ENCODE results near the gene CD300A.

The CD300A gene

GRCh38 chr17:74439691-74440567 lies 26.5 kb upstream of the CD300A start:
- DNase-seq = no peak

- no peak for DNase-seq
Observed at GRCh38 chr17:74441537-74441936, 24.9 kb upstream of the CD300A start.

GRCh38 chr17:74442291-74442669 lies 24.2 kb upstream of the CD300A start:
- no peak for DNase-seq

- DNase-seq = no peak
Observed at GRCh38 chr17:74442670-74443515, 23.5 kb upstream of the CD300A start.

GRCh38 chr17:74443516-74444296 lies 22.7 kb upstream of the CD300A start:
- DNase-seq = no peak

GRCh38 chr17:74444406-74444805 lies 22.0 kb upstream of the CD300A start:
- no peak for DNase-seq

- DNase-seq = no peak
Observed at GRCh38 chr17:74445158-74445557, 21.3 kb upstream of the CD300A start.

- DNase-seq = no peak
Observed at GRCh38 chr17:74446551-74447500, 19.6 kb upstream of the CD300A start.

- DNase-seq = no peak
Observed at GRCh38 chr17:74447628-74448159, 18.7 kb upstream of the CD300A start.

- DNase-seq = no peak
Observed at GRCh38 chr17:74448756-74449155, 17.7 kb upstream of the CD300A start.

- DNase-seq = no peak
Observed at GRCh38 chr17:74449306-74449705, 17.1 kb upstream of the CD300A start.

- DNase-seq = no peak
Observed at GRCh38 chr17:74449773-74450172, 16.7 kb upstream of the CD300A start.

- DNase-seq = no peak
Observed at GRCh38 chr17:74450231-74450630, 16.2 kb upstream of the CD300A start.

- no peak for DNase-seq
Observed at GRCh38 chr17:74450925-74451403, 15.5 kb upstream of the CD300A start.

- DNase-seq = no peak
Observed at GRCh38 chr17:74451557-74451956, 14.9 kb upstream of the CD300A start.

GRCh38 chr17:74452033-74452840 lies 14.2 kb upstream of the CD300A start:
- no peak for DNase-seq

GRCh38 chr17:74452841-74453661 lies 13.4 kb upstream of the CD300A start:
- no peak for DNase-seq

GRCh38 chr17:74453665-74454196 lies 12.7 kb upstream of the CD300A start:
- no peak for DNase-seq

All from fibroblast of skin of abdomen (primary cell).